ENCODE measurements around the gene GJB2.

Gene GJB2

GRCh38 chr13:20188667-20189553, 3.8 kb downstream of the GJB2 start:
- Mint-ChIP-seq H3K27me3 (ENCODE audit: low read depth) (peaks cover 45% of the 10 kb centered on the region), H3K27ac (no peak overlapping the region), H3K36me3 (ENCODE audit: low read depth) (no peaks in the 10 kb centered on the region), H3K4me1 (ENCODE audit: low read depth) (peaks cover 6% of the 10 kb centered on the region), H3K9me3 (no peaks in the 10 kb centered on the region), H3K4me3 (no peak overlapping the region)
- DNase-seq (ENCODE audit: low spot score), result no peak

GRCh38 chr13:20186771-20187170, 6.0 kb downstream of the GJB2 start:
- Mint-ChIP-seq H3K4me3 (no peak overlapping the region), H3K27me3 (ENCODE audit: low read depth) (peaks cover 36% of the 10 kb centered on the region), H3K9me3 (no peaks in the 10 kb centered on the region), H3K4me1 (ENCODE audit: low read depth) (peaks cover under 1% of the 10 kb centered on the region), H3K36me3 (ENCODE audit: low read depth) (no peaks in the 10 kb centered on the region), H3K27ac (no peak overlapping the region)
- no peak for DNase-seq (ENCODE audit: low spot score)

GRCh38 chr13:20185366-20186056, 7.2 kb downstream of the GJB2 start:
- no peak overlapping the region for H3K4me3 Mint-ChIP-seq
- H3K4me1 Mint-ChIP-seq (ENCODE audit: low read depth), result no peaks in the 10 kb centered on the region
- H3K27ac Mint-ChIP-seq, result no peak overlapping the region
- no peaks in the 10 kb centered on the region for H3K9me3 Mint-ChIP-seq
- no peak for DNase-seq (ENCODE audit: low spot score)
- no peaks in the 10 kb centered on the region for H3K36me3 Mint-ChIP-seq (ENCODE audit: low read depth)
- peaks cover 31% of the 10 kb centered on the region for H3K27me3 Mint-ChIP-seq (ENCODE audit: low read depth)

GRCh38 chr13:20182231-20182846, 10.4 kb downstream of the GJB2 start:
- Mint-ChIP-seq H3K27me3 (ENCODE audit: low read depth) (peaks cover 45% of the 10 kb centered on the region), H3K4me3 (no peak overlapping the region), H3K27ac (no peak overlapping the region), H3K9me3 (no peaks in the 10 kb centered on the region), H3K36me3 (ENCODE audit: low read depth) (no peaks in the 10 kb centered on the region), H3K4me1 (ENCODE audit: low read depth) (no peaks in the 10 kb centered on the region)
- peak; percentile 37 for DNase-seq (ENCODE audit: low spot score)

GRCh38 chr13:20181188-20181587, 11.6 kb downstream of the GJB2 start:
- H3K4me3 Mint-ChIP-seq, result no peak overlapping the region
- no peaks in the 10 kb centered on the region for H3K9me3 Mint-ChIP-seq
- H3K27ac Mint-ChIP-seq, result no peak overlapping the region
- H3K27me3 Mint-ChIP-seq (ENCODE audit: low read depth), result peaks cover 48% of the 10 kb centered on the region
- no peaks in the 10 kb centered on the region for H3K4me1 Mint-ChIP-seq (ENCODE audit: low read depth)
- no peak for DNase-seq (ENCODE audit: low spot score)
- no peaks in the 10 kb centered on the region for H3K36me3 Mint-ChIP-seq (ENCODE audit: low read depth)

GRCh38 chr13:20178156-20178555, 14.6 kb downstream of the GJB2 start:
- H3K27me3 Mint-ChIP-seq (ENCODE audit: low read depth), result peaks cover 70% of the 10 kb centered on the region
- H3K36me3 Mint-ChIP-seq (ENCODE audit: low read depth), result no peaks in the 10 kb centered on the region
- no peak overlapping the region for H3K4me3 Mint-ChIP-seq
- H3K9me3 Mint-ChIP-seq, result no peaks in the 10 kb centered on the region
- no peak for DNase-seq (ENCODE audit: low spot score)
- H3K27ac Mint-ChIP-seq, result no peak overlapping the region
- H3K4me1 Mint-ChIP-seq (ENCODE audit: low read depth), result peaks cover 8% of the 10 kb centered on the region

GRCh38 chr13:20177049-20177831, 15.5 kb downstream of the GJB2 start:
- no peak overlapping the region for H3K27ac Mint-ChIP-seq
- H3K36me3 Mint-ChIP-seq (ENCODE audit: low read depth), result no peaks in the 10 kb centered on the region
- DNase-seq (ENCODE audit: low spot score), result no peak
- H3K4me3 Mint-ChIP-seq, result no peak overlapping the region
- peaks cover 69% of the 10 kb centered on the region for H3K27me3 Mint-ChIP-seq (ENCODE audit: low read depth)
- peaks cover 8% of the 10 kb centered on the region for H3K4me1 Mint-ChIP-seq (ENCODE audit: low read depth)
- no peaks in the 10 kb centered on the region for H3K9me3 Mint-ChIP-seq

GRCh38 chr13:20175907-20176652, 16.7 kb downstream of the GJB2 start:
- Mint-ChIP-seq H3K36me3 (ENCODE audit: low read depth) (no peaks in the 10 kb centered on the region), H3K9me3 (no peaks in the 10 kb centered on the region), H3K27ac (no peak overlapping the region), H3K4me3 (no peak overlapping the region), H3K4me1 (ENCODE audit: low read depth) (peaks cover 8% of the 10 kb centered on the region), H3K27me3 (ENCODE audit: low read depth) (peaks cover 70% of the 10 kb centered on the region)
- DNase-seq (ENCODE audit: low spot score), result no peak

- Mint-ChIP-seq H3K27ac (no peak overlapping the region), H3K9me3 (no peaks in the 10 kb centered on the region), H3K4me1 (ENCODE audit: low read depth) (peaks cover 8% of the 10 kb centered on the region), H3K4me3 (no peak overlapping the region), H3K27me3 (ENCODE audit: low read depth) (peaks cover 69% of the 10 kb centered on the region), H3K36me3 (ENCODE audit: low read depth) (no peaks in the 10 kb centered on the region)
- no peak for DNase-seq (ENCODE audit: low spot score)
These were observed 17.3 kb downstream of the GJB2 start for GRCh38 chr13:20175406-20175794.

GRCh38 chr13:20174656-20175405, 17.9 kb downstream of the GJB2 start:
- Mint-ChIP-seq H3K27me3 (ENCODE audit: low read depth) (peaks cover 68% of the 10 kb centered on the region), H3K36me3 (ENCODE audit: low read depth) (no peaks in the 10 kb centered on the region), H3K4me1 (ENCODE audit: low read depth) (peaks cover 8% of the 10 kb centered on the region), H3K4me3 (peak overlapping the region; percentile 18), H3K9me3 (no peaks in the 10 kb centered on the region), H3K27ac (no peak overlapping the region)
- DNase-seq (ENCODE audit: low spot score), result peak; percentile 74

GRCh38 chr13:20173116-20173746, 19.5 kb downstream of the GJB2 start:
- Mint-ChIP-seq H3K4me1 (ENCODE audit: low read depth) (peaks cover 10% of the 10 kb centered on the region), H3K4me3 (no peak overlapping the region), H3K9me3 (no peaks in the 10 kb centered on the region), H3K27me3 (ENCODE audit: low read depth) (peaks cover 60% of the 10 kb centered on the region), H3K27ac (no peak overlapping the region), H3K36me3 (ENCODE audit: low read depth) (no peaks in the 10 kb centered on the region)
- no peak for DNase-seq (ENCODE audit: low spot score)

GRCh38 chr13:20171364-20171763, 21.4 kb downstream of the GJB2 start:
- Mint-ChIP-seq H3K36me3 (ENCODE audit: low read depth) (no peaks in the 10 kb centered on the region), H3K27ac (no peak overlapping the region), H3K4me3 (no peak overlapping the region), H3K9me3 (no peaks in the 10 kb centered on the region), H3K27me3 (ENCODE audit: low read depth) (peaks cover 66% of the 10 kb centered on the region), H3K4me1 (ENCODE audit: low read depth) (peaks cover 10% of the 10 kb centered on the region)
- no peak for DNase-seq (ENCODE audit: low spot score)
